SK-N-SH (cell line): Measurements from ENCODE around the gene KIRREL1. TPM values are rescaled to one million over a fixed set of nuclear protein-coding genes. Genes with fewer than 3 reads are reported as not detected.

Source experiments
- CTCF ChIA-PET: fragments of 300-600, 350-600 bp; formaldehyde crosslinking; extraction: SDS; loops from one replicate; lab custom pipeline; 2021; lab: Yijun Ruan, JAX
- POLR2A ChIA-PET: fragments of 350-600 bp; sonication (Branson Sonifier 250); formaldehyde crosslinking; extraction: SDS; loops from one replicate; lab custom pipeline; 2020; ENCODE audit warnings: antibody characterized with exemption, inconsistent platforms; lab: Yijun Ruan, JAX
- DNase-seq: peaks from one replicate; pipeline ENCODE4 v3.0.0; 2012
- H2AFZ ChIP-seq: fragments of 200-600 bp; sonication (generic); 2 replicates; pipeline ENCODE4 v1.8.1; 2016; ENCODE audit warnings: antibody characterized with exemption, mild to moderate bottlenecking, low read depth
- H3F3A ChIP-seq: fragments of 200-600 bp; sonication (generic); replicated peaks from 2 replicates; pipeline ENCODE3; 2016; ENCODE audit warnings: antibody characterized with exemption, mild to moderate bottlenecking; ENCODE audit not compliant: insufficient read depth
- H3K27ac ChIP-seq, 2 experiments: fragments of 200-500 bp in 1 of 2; fragments of 200-600 bp in 1 of 2; sonication (Bioruptor generic) in 1 of 2; sonication (generic), shearing (Covaris generic) in 1 of 2; 2 replicates each; pipeline versions ENCODE4 v1.5.1 to v1.6.1; 2014 to 2016; ENCODE audit warnings: low read depth in 2 of 2, inconsistent platforms in 1 of 2, low read length in 1 of 2, mild to moderate bottlenecking in 1 of 2, mixed read lengths in 1 of 2
- H3K27me3 ChIP-seq: fragments of 200-600 bp; sonication (generic), shearing (Covaris generic); 2 replicates; pipeline ENCODE4 v1.6.1; 2016; ENCODE audit warnings: mixed run types; ENCODE audit not compliant: insufficient read depth
- H3K36me3 ChIP-seq, 2 experiments: fragments of 200-500 bp in 1 of 2; fragments of 200-600 bp in 1 of 2; sonication (Bioruptor generic) in 1 of 2; sonication (generic) in 1 of 2; replicated peaks in 1 of 2; 2 replicates each; pipeline versions ENCODE3 to v1.5.1; 2014 to 2016; ENCODE audit warnings: low read length in 1 of 2, mild to moderate bottlenecking in 1 of 2; ENCODE audit not compliant: insufficient read depth in 2 of 2, control insufficient read depth in 1 of 2
- H3K4me1 ChIP-seq, 2 experiments: fragments of 200-500 bp in 1 of 2; fragments of 200-600 bp in 1 of 2; sonication (Bioruptor generic) in 1 of 2; sonication (generic), shearing (Covaris generic) in 1 of 2; 2 replicates each; pipeline versions ENCODE4 v1.5.1 to v1.6.1; 2014 to 2016; ENCODE audit warnings: low read depth in 1 of 2, low read length in 1 of 2, mixed run types in 1 of 2; ENCODE audit not compliant: insufficient read depth in 2 of 2, control insufficient read depth in 1 of 2
- H3K4me2 ChIP-seq: fragments of 200-600 bp; sonication (generic), shearing (Covaris generic); 2 replicates; pipeline ENCODE4 v1.6.1; 2017; ENCODE audit warnings: mixed run types
- H3K4me3 ChIP-seq, 2 experiments: fragments of 200-500 bp in 1 of 2; fragments of 200-600 bp in 1 of 2; sonication (Bioruptor generic) in 1 of 2; sonication (generic), shearing (Covaris generic) in 1 of 2; 2 replicates each; pipeline versions ENCODE4 v1.5.1 to v1.8.1; 2014 to 2016; ENCODE audit warnings: low read depth in 2 of 2, inconsistent platforms in 1 of 2, low read length in 1 of 2, mild to moderate bottlenecking in 1 of 2, mixed read lengths in 1 of 2, moderate library complexity in 1 of 2
- H3K79me2 ChIP-seq: fragments of 200-600 bp; sonication (generic); 2 replicates; pipeline ENCODE4 v1.8.1; 2017; ENCODE audit warnings: mild to moderate bottlenecking; ENCODE audit not compliant: insufficient read depth
- H3K9ac ChIP-seq: fragments of 200-600 bp; sonication (generic); 2 replicates; pipeline ENCODE4 v1.6.1; 2017; ENCODE audit warnings: mixed run types
- H3K9me2 ChIP-seq: fragments of 200-600 bp; sonication (generic); 2 replicates; pipeline ENCODE4 v1.6.1; 2017; ENCODE audit warnings: mixed run types
- H3K9me3 ChIP-seq: fragments of 200-600 bp; sonication (generic); 2 replicates; pipeline ENCODE4 v1.6.1; 2017; ENCODE audit warnings: mixed run types, mild to moderate bottlenecking, moderate library complexity
- H4K20me1 ChIP-seq: fragments of 200-600 bp; sonication (generic); 2 replicates; pipeline ENCODE4 v1.6.1; 2017; ENCODE audit warnings: mild to moderate bottlenecking, mixed run types; ENCODE audit not compliant: insufficient read depth
- FOXJ3 ChIP-seq: sonication (generic); formaldehyde crosslinking; IDR thresholded peaks from 2 replicates; pipeline ENCODE4 v1.5.1; 2020; ENCODE audit warnings: mild to moderate bottlenecking, missing genetic modification reagents
- FOXM1 ChIP-seq: IDR thresholded peaks from 2 replicates; pipeline ENCODE4 v1.4.0; 2012; ENCODE audit warnings: low read depth, mild to moderate bottlenecking
- MEF2A ChIP-seq: IDR thresholded peaks from 2 replicates; pipeline ENCODE4 v1.4.0; 2012; ENCODE audit warnings: low read depth, borderline replicate concordance
- NFIC ChIP-seq: IDR thresholded peaks from 2 replicates; pipeline ENCODE4 v1.4.0; 2012; ENCODE audit warnings: borderline replicate concordance
- POLR2AphosphoS5 ChIP-seq: IDR thresholded peaks from 2 replicates; pipeline ENCODE4 v1.6.1; 2012; ENCODE audit warnings: low read depth, low read length
- RAD21 ChIP-seq: IDR thresholded peaks from 2 replicates; pipeline ENCODE4 v1.6.1; 2012; ENCODE audit warnings: mild to moderate bottlenecking, low read length
- RCOR1 ChIP-seq: fragments of 150-350 bp; IDR thresholded peaks from 2 replicates; pipeline ENCODE4 v1.6.1; 2017; ENCODE audit warnings: antibody characterized with exemption, low read length
- SIN3A ChIP-seq: IDR thresholded peaks from 2 replicates; pipeline ENCODE4 v1.6.1; 2012; ENCODE audit warnings: low read depth, mild to moderate bottlenecking, low read length, moderate library complexity, borderline replicate concordance
- SMC3 ChIP-seq: IDR thresholded peaks from 2 replicates; pipeline ENCODE4 v1.6.1; 2012; ENCODE audit warnings: low read depth, low read length, improper control_type of control experiment
- TCF12 ChIP-seq: IDR thresholded peaks from 2 replicates; pipeline ENCODE4 v1.4.0; 2012
- USF1 ChIP-seq: IDR thresholded peaks from 2 replicates; pipeline ENCODE4 v1.4.0; 2012; ENCODE audit warnings: low read depth, borderline replicate concordance
- WGBS: methylation state at CpG from one replicate; pipeline ENCODE4 v1.1.6; 2017; ENCODE audit warnings: low lambda C conversion rate; 5-methylcytosine and 5-hydroxymethylcytosine counted together
- polyA plus RNA-seq, 3 experiments: library from polyadenylated mRNA; depleted of rRNA; stranded (reverse); fragments of >200 nt; gene quantifications; 2 replicates each; pipeline ENCODE4 v1.2.3, GENCODE V29; 2012
- TF ChIP-seq, protein P1 (sequence below): fragments of 150-350 bp; IDR thresholded peaks from 2 replicates; pipeline ENCODE4 v1.6.1; 2016; ENCODE audit warnings: mild to moderate bottlenecking, low read depth, low read length
- TF ChIP-seq, protein P2 (sequence below): IDR thresholded peaks from 2 replicates; pipeline ENCODE4; 2012
- TF ChIP-seq, protein P3 (sequence below): IDR thresholded peaks from 2 replicates; pipeline ENCODE4 v1.6.1; 2012; ENCODE audit warnings: mild to moderate bottlenecking, low read depth, low read length, moderate library complexity
- TF ChIP-seq, protein P4 (sequence below): IDR thresholded peaks from 2 replicates; pipeline ENCODE4 v1.4.0; 2012; ENCODE audit warnings: low read depth

Gene KIRREL1
- polyA plus RNA-seq, 1 of the 3 experiments (the other 2 are of a cell fraction), result 47.8 TPM

GRCh38 chr1:158059984-158060383 lies 66.5 kb downstream of the KIRREL1 start:
- Histone ChIP-seq H4K20me1 (peaks cover 100% of the 10 kb centered on the region), H3K36me3 (peaks cover 16 to 34% of the 10 kb centered on the region in 2 experiments), H3K27ac (no peak overlapping the region), H3K9ac (no peak overlapping the region), H3K27me3 (no peaks in the 10 kb centered on the region), H3K4me2 (no peak overlapping the region), H3K9me3 (no peaks in the 10 kb centered on the region), H3K4me1 (peaks cover 0 to 5% of the 10 kb centered on the region in 2 experiments; a peak in 1 of 4 replicates), H3K9me2 (no peaks in the 10 kb centered on the region), H3K4me3 (no peak overlapping the region), H3F3A (no peaks in the 10 kb centered on the region), H3K79me2 (peaks cover 99% of the 10 kb centered on the region)
- 56% methylated on average over 4 of the region's 4 CpGs for WGBS
- POLR2A ChIA-PET, result no interaction called here
- no peak for DNase-seq
- CTCF ChIA-PET, result interaction anchor here (1.0 kb wide), 1 partner anchor 67 kb away, joined by 3 read pairs; no protein-coding TSS in a partner anchor
- no peak for TF ChIP-seq RAD21
- TF ChIP-seq FOXJ3 (CRISPR knock-in tag), result no peak
- no peak for TF ChIP-seq FOXM1
- TF ChIP-seq POLR2AphosphoS5, result no peak
- no peak for TF ChIP-seq SMC3
- no peak for TF ChIP-seq MEF2A
- TF ChIP-seq TCF12, result no peak
- no peak for TF ChIP-seq SIN3A
- no peak for TF ChIP-seq RCOR1
- TF ChIP-seq, protein P1, sequence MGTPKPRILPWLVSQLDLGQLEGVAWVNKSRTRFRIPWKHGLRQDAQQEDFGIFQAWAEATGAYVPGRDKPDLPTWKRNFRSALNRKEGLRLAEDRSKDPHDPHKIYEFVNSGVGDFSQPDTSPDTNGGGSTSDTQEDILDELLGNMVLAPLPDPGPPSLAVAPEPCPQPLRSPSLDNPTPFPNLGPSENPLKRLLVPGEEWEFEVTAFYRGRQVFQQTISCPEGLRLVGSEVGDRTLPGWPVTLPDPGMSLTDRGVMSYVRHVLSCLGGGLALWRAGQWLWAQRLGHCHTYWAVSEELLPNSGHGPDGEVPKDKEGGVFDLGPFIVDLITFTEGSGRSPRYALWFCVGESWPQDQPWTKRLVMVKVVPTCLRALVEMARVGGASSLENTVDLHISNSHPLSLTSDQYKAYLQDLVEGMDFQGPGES, result no peak
- TF ChIP-seq, protein P2, sequence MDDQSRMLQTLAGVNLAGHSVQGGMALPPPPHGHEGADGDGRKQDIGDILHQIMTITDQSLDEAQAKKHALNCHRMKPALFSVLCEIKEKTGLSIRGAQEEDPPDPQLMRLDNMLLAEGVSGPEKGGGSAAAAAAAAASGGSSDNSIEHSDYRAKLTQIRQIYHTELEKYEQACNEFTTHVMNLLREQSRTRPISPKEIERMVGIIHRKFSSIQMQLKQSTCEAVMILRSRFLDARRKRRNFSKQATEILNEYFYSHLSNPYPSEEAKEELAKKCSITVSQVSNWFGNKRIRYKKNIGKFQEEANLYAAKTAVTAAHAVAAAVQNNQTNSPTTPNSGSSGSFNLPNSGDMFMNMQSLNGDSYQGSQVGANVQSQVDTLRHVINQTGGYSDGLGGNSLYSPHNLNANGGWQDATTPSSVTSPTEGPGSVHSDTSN, result no peak
- TF ChIP-seq NFIC, result no peak
- TF ChIP-seq, protein P3, sequence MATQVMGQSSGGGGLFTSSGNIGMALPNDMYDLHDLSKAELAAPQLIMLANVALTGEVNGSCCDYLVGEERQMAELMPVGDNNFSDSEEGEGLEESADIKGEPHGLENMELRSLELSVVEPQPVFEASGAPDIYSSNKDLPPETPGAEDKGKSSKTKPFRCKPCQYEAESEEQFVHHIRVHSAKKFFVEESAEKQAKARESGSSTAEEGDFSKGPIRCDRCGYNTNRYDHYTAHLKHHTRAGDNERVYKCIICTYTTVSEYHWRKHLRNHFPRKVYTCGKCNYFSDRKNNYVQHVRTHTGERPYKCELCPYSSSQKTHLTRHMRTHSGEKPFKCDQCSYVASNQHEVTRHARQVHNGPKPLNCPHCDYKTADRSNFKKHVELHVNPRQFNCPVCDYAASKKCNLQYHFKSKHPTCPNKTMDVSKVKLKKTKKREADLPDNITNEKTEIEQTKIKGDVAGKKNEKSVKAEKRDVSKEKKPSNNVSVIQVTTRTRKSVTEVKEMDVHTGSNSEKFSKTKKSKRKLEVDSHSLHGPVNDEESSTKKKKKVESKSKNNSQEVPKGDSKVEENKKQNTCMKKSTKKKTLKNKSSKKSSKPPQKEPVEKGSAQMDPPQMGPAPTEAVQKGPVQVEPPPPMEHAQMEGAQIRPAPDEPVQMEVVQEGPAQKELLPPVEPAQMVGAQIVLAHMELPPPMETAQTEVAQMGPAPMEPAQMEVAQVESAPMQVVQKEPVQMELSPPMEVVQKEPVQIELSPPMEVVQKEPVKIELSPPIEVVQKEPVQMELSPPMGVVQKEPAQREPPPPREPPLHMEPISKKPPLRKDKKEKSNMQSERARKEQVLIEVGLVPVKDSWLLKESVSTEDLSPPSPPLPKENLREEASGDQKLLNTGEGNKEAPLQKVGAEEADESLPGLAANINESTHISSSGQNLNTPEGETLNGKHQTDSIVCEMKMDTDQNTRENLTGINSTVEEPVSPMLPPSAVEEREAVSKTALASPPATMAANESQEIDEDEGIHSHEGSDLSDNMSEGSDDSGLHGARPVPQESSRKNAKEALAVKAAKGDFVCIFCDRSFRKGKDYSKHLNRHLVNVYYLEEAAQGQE, result no peak
- TF ChIP-seq USF1, result no peak
- TF ChIP-seq, protein P4, sequence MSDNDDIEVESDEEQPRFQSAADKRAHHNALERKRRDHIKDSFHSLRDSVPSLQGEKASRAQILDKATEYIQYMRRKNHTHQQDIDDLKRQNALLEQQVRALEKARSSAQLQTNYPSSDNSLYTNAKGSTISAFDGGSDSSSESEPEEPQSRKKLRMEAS, result no peak
- TF ChIP-seq, all 33 proteins: peak for 0
- H2AFZ ChIP-seq, result no peak overlapping the region
